ENCODE measurements around the gene ADGRD1.

Gene ADGRD1

DNA sequence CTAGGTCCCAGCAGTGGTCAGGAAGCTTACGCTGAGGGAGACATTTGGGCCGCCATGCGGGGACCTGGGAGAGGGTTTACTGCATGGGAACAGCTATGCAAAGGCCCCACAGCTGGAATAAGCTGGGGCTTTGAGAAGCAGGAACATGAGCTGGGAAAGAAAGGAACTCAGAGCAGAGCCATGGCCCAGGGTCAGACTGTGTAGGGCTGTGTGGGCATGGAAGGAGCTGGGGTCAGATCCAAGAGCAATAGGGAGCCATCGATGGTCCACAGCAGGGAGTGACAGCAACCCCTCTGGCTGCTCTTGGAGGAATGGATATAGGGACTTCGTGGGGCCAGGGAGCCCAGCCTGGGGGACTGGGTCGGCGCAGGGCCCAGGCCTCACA, 151.6 kb downstream of the ADGRD1 start:
- TF ChIP-seq POLR2AphosphoS5 (IDR thresholded peaks at IDR 0.05; ENCODE audit: low read depth, low read length), result no peak

DNA sequence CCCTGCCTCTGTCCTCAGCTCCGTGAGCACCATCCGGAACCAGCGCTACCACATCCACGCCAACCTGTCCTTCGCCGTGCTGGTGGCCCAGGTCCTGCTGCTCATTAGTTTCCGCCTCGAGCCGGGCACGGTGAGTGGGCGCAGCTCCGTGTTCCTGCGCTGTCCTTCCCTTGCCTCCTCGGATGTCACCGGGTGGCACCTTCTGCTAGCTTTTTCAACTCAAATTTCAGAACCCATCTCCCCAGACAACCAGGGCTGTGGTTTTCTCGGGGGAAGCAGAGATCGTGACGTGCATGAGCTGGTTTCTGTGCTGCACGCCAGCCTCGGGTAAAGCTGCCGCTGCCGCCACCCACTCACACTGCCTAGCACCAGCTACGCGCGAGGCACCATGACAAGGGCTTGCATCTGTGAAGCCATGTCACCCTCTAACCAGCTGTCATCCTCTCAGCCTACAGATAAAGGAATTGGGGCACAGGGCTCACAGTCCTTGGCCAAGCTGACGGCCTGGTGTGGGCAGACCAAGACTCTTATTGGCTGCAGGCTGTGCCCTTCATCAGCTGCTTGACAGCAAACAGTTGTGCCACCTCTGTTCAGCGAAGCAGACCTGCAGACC, 152.1 kb downstream of the ADGRD1 start:
- TF ChIP-seq TAF1 (IDR thresholded peaks at IDR 0.05; ENCODE audit: borderline replicate concordance, insufficient read depth, low read length) (no peak), FOXP2 (optimal IDR thresholded peaks at IDR 0.05; ENCODE audit: borderline replicate concordance, extremely low read depth, extremely low read length, insufficient read depth) (no peak), POLR2AphosphoS5 (IDR thresholded peaks at IDR 0.05; ENCODE audit: low read depth, low read length) (no peak), SIN3A (IDR thresholded peaks at IDR 0.05; ENCODE audit: borderline replicate concordance, insufficient read depth, low read length) (no peak)
- TF ChIP-seq, protein P1, sequence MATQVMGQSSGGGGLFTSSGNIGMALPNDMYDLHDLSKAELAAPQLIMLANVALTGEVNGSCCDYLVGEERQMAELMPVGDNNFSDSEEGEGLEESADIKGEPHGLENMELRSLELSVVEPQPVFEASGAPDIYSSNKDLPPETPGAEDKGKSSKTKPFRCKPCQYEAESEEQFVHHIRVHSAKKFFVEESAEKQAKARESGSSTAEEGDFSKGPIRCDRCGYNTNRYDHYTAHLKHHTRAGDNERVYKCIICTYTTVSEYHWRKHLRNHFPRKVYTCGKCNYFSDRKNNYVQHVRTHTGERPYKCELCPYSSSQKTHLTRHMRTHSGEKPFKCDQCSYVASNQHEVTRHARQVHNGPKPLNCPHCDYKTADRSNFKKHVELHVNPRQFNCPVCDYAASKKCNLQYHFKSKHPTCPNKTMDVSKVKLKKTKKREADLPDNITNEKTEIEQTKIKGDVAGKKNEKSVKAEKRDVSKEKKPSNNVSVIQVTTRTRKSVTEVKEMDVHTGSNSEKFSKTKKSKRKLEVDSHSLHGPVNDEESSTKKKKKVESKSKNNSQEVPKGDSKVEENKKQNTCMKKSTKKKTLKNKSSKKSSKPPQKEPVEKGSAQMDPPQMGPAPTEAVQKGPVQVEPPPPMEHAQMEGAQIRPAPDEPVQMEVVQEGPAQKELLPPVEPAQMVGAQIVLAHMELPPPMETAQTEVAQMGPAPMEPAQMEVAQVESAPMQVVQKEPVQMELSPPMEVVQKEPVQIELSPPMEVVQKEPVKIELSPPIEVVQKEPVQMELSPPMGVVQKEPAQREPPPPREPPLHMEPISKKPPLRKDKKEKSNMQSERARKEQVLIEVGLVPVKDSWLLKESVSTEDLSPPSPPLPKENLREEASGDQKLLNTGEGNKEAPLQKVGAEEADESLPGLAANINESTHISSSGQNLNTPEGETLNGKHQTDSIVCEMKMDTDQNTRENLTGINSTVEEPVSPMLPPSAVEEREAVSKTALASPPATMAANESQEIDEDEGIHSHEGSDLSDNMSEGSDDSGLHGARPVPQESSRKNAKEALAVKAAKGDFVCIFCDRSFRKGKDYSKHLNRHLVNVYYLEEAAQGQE (IDR thresholded peaks at IDR 0.05; ENCODE audit: insufficient read depth in 1 of 2, low read depth in 2 of 2, low read length in 2 of 2), result no peak

DNA sequence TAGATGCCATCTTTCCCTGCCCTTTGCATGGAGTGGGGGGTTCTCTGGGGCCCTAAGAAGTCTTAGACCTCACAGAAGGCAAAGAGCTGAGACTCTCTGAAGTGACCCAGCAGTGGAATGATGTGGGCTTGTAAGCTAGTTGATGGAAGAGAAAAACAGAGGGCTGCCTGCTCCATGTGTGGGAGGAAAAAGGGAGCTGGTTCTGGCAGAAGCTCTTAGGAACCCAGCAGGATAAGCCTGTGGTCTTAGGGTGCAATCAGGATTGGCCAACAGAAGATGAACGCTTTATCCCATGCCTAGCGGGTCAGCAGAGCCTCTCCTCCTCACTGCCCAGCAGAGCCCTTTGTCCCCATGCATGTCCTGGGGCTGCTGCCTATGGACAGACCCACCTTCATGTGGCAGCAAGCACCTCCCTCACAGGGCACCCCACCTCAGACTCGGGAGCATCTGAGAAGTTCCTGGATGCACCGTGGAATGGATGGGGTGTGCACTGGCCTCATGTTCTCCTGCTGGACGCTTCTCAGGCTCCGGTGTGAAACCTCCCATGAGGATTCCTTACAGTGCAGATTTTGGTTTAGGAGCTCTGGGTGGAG, 152.7 kb downstream of the ADGRD1 start:
- TF ChIP-seq TAF1 (IDR thresholded peaks at IDR 0.05; ENCODE audit: borderline replicate concordance, insufficient read depth, low read length) (no peak), FOXP2 (optimal IDR thresholded peaks at IDR 0.05; ENCODE audit: borderline replicate concordance, extremely low read depth, extremely low read length, insufficient read depth) (no peak), SIN3A (IDR thresholded peaks at IDR 0.05; ENCODE audit: borderline replicate concordance, insufficient read depth, low read length) (no peak), POLR2AphosphoS5 (IDR thresholded peaks at IDR 0.05; ENCODE audit: low read depth, low read length) (no peak)
- TF ChIP-seq, protein P1 (IDR thresholded peaks at IDR 0.05; ENCODE audit: insufficient read depth in 1 of 2, low read depth in 2 of 2, low read length in 2 of 2), result no peak

DNA sequence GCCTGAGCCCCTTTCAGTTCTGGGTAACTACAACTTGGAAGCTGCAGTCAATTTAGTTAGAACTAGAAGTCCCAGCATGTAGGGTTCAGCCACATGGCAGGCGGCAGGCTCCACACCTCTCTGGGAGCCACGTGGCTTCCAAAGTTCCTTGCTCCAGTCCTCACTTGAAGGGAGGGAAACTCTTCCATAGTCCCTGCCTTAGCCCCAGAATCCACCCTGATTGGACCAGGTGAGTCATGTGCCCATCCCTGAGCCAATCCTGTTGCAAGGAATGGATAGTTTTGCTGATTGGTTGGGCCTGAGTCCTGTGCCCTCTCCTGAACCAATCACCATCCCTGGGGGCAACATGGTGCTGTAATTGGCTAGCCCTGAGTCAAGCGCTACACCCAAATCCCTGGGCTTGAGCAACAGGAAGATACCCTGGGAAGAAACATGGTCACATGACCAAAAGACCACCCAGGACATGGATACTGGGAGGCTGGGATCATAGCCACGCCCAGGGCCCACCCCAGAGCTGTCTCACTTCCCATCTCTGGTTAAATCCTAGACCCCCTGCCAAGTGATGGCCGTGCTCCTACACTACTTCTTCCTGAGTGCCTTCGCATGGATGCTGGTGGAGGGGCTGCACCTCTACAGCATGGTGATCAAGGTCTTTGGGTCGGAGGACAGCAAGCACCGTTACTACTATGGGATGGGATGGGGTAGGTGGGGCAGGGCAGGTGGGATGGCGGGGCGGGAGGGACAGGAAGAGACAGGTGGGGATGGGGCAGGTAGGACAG, 154.7 kb downstream of the ADGRD1 start:
- TF ChIP-seq, protein P1 (IDR thresholded peaks at IDR 0.05; ENCODE audit: insufficient read depth in 1 of 2, low read depth in 2 of 2, low read length in 2 of 2), result no peak

DNA sequence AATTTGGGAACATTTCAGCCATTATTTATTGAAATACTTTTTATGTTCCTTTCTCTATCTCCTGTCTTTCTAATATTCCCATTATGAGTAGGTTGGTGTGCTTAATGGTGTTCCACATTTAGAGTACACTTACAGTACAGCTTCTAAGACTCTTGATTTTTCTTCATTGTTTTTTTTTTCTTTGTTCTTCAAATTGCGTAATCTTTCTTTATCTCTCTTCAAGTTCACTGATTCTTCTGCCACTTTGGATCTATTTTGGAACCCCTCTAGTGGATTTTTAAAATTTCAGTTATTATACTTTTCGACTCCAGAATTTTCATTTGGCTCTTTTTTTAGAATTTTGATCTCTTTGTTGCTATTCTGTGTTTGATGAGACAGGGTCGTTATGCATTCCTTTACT, 157.7 kb downstream of the ADGRD1 start:
- TF ChIP-seq SIN3A (IDR thresholded peaks at IDR 0.05; ENCODE audit: borderline replicate concordance, insufficient read depth, low read length) (no peak), TAF1 (IDR thresholded peaks at IDR 0.05; ENCODE audit: borderline replicate concordance, insufficient read depth, low read length) (no peak), FOXP2 (optimal IDR thresholded peaks at IDR 0.05; ENCODE audit: borderline replicate concordance, extremely low read depth, extremely low read length, insufficient read depth) (no peak), POLR2AphosphoS5 (IDR thresholded peaks at IDR 0.05; ENCODE audit: low read depth, low read length) (no peak)
- TF ChIP-seq, protein P1 (IDR thresholded peaks at IDR 0.05; ENCODE audit: insufficient read depth in 1 of 2, low read depth in 2 of 2, low read length in 2 of 2), result no peak

Measured in PFSK-1 (cell line).